H9 (cell line): ENCODE measurements around the gene CADM1. TPM values are rescaled to one million over a fixed set of nuclear protein-coding genes. Genes with fewer than 3 reads are reported as not detected.

Experiments used
- DNase-seq: peaks from one replicate; pipeline ENCODE4 v3.0.0-alpha.2; 2017
- H2AFZ ChIP-seq: one replicate; pipeline ENCODE4 v1.6.1; 2013; ENCODE audit warnings: mild to moderate bottlenecking, low read length, control low read depth, moderate library complexity
- H2AK5ac ChIP-seq: 2 replicates; pipeline ENCODE4 v1.6.1; 2013; ENCODE audit warnings: low read length, control low read depth, mixed read lengths; ENCODE audit not compliant: insufficient read length
- H2BK120ac ChIP-seq: one replicate; pipeline ENCODE4 v1.6.1; 2013; ENCODE audit warnings: low read depth, mild to moderate bottlenecking, low read length, control low read depth, inconsistent platforms; ENCODE audit not compliant: poor library complexity, severe bottlenecking
- H2BK12ac ChIP-seq: 2 replicates; pipeline ENCODE4 v1.6.1; 2013; ENCODE audit warnings: low read length, control low read depth, mixed read lengths, low read depth; ENCODE audit not compliant: insufficient read length
- H2BK15ac ChIP-seq: 2 replicates; pipeline ENCODE4 v1.6.1; 2013; ENCODE audit warnings: low read depth, low read length, control low read depth
- H2BK20ac ChIP-seq: one replicate; pipeline ENCODE4 v1.6.1; 2013; ENCODE audit warnings: low read depth, mild to moderate bottlenecking, low read length, control low read depth, inconsistent platforms; ENCODE audit not compliant: poor library complexity, severe bottlenecking
- H2BK5ac ChIP-seq: 2 replicates; pipeline ENCODE4 v1.6.1; 2013; ENCODE audit warnings: low read length, control low read depth, mixed read lengths; ENCODE audit not compliant: insufficient read length
- H3K14ac ChIP-seq: 2 replicates; pipeline ENCODE4 v1.6.1; 2013; ENCODE audit warnings: low read length, control low read depth; ENCODE audit not compliant: insufficient read depth
- H3K18ac ChIP-seq: 2 replicates; pipeline ENCODE4 v1.6.1; 2013; ENCODE audit warnings: low read depth, mild to moderate bottlenecking, mixed read lengths, low read length, control low read depth; ENCODE audit not compliant: insufficient read length
- H3K23ac ChIP-seq: 2 replicates; pipeline ENCODE4 v1.6.1; 2013; ENCODE audit warnings: low read length, control low read depth, mixed read lengths, low read depth; ENCODE audit not compliant: insufficient read length
- H3K23me2 ChIP-seq: 2 replicates; pipeline ENCODE4 v1.6.1; 2013; ENCODE audit warnings: low read depth, mild to moderate bottlenecking, mixed read lengths, low read length, control low read depth; ENCODE audit not compliant: insufficient read length, poor library complexity, severe bottlenecking
- H3K27ac ChIP-seq: 2 replicates; pipeline ENCODE4 v1.5.1; 2013; ENCODE audit warnings: low read length, control low read depth, mixed read lengths, low read depth; ENCODE audit not compliant: insufficient read length
- H3K27me3 ChIP-seq: 2 replicates; pipeline ENCODE4 v1.6.1; 2013; ENCODE audit warnings: low read length, control low read depth, inconsistent platforms; ENCODE audit not compliant: insufficient read depth
- H3K4ac ChIP-seq: 2 replicates; pipeline ENCODE4 v1.6.1; 2013; ENCODE audit warnings: low read depth, mild to moderate bottlenecking, control low read depth, inconsistent platforms, low read length, moderate library complexity
- H3K4me1 ChIP-seq: 2 replicates; pipeline ENCODE4 v1.6.1; 2013; ENCODE audit warnings: low read length, control low read depth, inconsistent platforms; ENCODE audit not compliant: insufficient read depth
- H3K4me2 ChIP-seq: 2 replicates; pipeline ENCODE4 v1.6.1; 2013; ENCODE audit warnings: low read length, control low read depth, mixed read lengths; ENCODE audit not compliant: insufficient read length, insufficient read depth
- H3K56ac ChIP-seq: 2 replicates; pipeline ENCODE4 v1.6.1; 2013; ENCODE audit warnings: low read depth, mild to moderate bottlenecking, mixed read lengths, low read length, control low read depth; ENCODE audit not compliant: insufficient read length
- H3K79me1 ChIP-seq: 2 replicates; pipeline ENCODE4 v1.6.1; 2013; ENCODE audit warnings: low read depth, mild to moderate bottlenecking, moderate library complexity, low read length, control low read depth, inconsistent platforms; ENCODE audit not compliant: insufficient read depth, poor library complexity, severe bottlenecking
- H3K79me2 ChIP-seq: 2 replicates; pipeline ENCODE4 v1.6.1; 2013; ENCODE audit warnings: low read length, control low read depth, inconsistent platforms; ENCODE audit not compliant: insufficient read depth
- H3K9ac ChIP-seq: 2 replicates; pipeline ENCODE4 v1.6.1; 2013; ENCODE audit warnings: low read length, control low read depth, mixed read lengths; ENCODE audit not compliant: insufficient read length; ENCODE audit errors: extremely low read depth
- H3K9me3 ChIP-seq: one replicate; pipeline ENCODE4 v1.6.1; 2013; ENCODE audit warnings: low read depth, low read length, inconsistent platforms; ENCODE audit not compliant: control insufficient read depth
- H3T11ph ChIP-seq: one replicate; pipeline ENCODE4 v1.6.1; 2013; ENCODE audit warnings: mild to moderate bottlenecking, low read length, control low read depth, inconsistent platforms
- H4K20me1 ChIP-seq: one replicate; pipeline ENCODE4 v1.6.1; 2013; ENCODE audit not compliant: control insufficient read depth, insufficient read length, insufficient read depth
- H4K5ac ChIP-seq: 2 replicates; pipeline ENCODE4 v1.6.1; 2013; ENCODE audit warnings: low read depth, mild to moderate bottlenecking, mixed read lengths, low read length, control low read depth; ENCODE audit not compliant: insufficient read length
- H4K8ac ChIP-seq: replicated peaks from 2 replicates; pipeline ENCODE4 v1.6.1; 2013; ENCODE audit warnings: low read length, control low read depth, mixed read lengths, low read depth; ENCODE audit not compliant: insufficient read length
- H4K91ac ChIP-seq: 2 replicates; pipeline ENCODE4 v1.6.1; 2013; ENCODE audit warnings: low read depth, mild to moderate bottlenecking, moderate library complexity, mixed read lengths, low read length, control low read depth; ENCODE audit not compliant: insufficient read length
- H3K27ac Mint-ChIP-seq, 3 experiments: 2 replicates in 2 of 3; 3 replicates in 1 of 3; pipeline ENCODE4 v1.8.0; 2020 to 2021; ENCODE audit warnings: mixed read lengths in 3 of 3, mild to moderate bottlenecking in 1 of 3, moderate library complexity in 1 of 3
- H3K27me3 Mint-ChIP-seq: 2 replicates; pipeline ENCODE4 v1.8.0; 2021; ENCODE audit warnings: low read depth, mild to moderate bottlenecking, moderate library complexity, mixed read lengths
- H3K36me3 Mint-ChIP-seq, 3 experiments: 2 replicates in 2 of 3; 3 replicates in 1 of 3; pipeline ENCODE4 v1.8.0; 2020 to 2021; ENCODE audit warnings: low read depth in 3 of 3, mixed read lengths in 3 of 3; ENCODE audit not compliant: insufficient read depth in 1 of 3
- H3K4me1 Mint-ChIP-seq, 2 experiments: 2 replicates each; pipeline ENCODE4 v1.8.0; 2020; ENCODE audit warnings: mixed read lengths in 2 of 2
- H3K4me3 Mint-ChIP-seq, 2 experiments: 2 replicates in 1 of 2; 3 replicates in 1 of 2; pipeline ENCODE4 v1.8.0; 2020 to 2021; ENCODE audit warnings: mild to moderate bottlenecking in 2 of 2, mixed read lengths in 2 of 2, moderate library complexity in 1 of 2
- H3K9me3 Mint-ChIP-seq, 2 experiments: 2 replicates in 1 of 2; 3 replicates in 1 of 2; pipeline ENCODE4 v1.8.0; 2020; ENCODE audit warnings: mild to moderate bottlenecking in 2 of 2, mixed read lengths in 2 of 2, moderate library complexity in 1 of 2
- WGBS: extraction: QIAGEN DNeasy Blood & Tissue Kit; methylation state at CpG from one replicate; pipeline ENCODE4 v1.1.7; 2013; ENCODE audit warnings: missing lambda C conversion rate, low lambda C conversion rate, mixed read lengths; ENCODE audit not compliant: insufficient read length; ENCODE audit errors: extremely low coverage; 5-methylcytosine and 5-hydroxymethylcytosine counted together
- total RNA-seq: library from RNA; stranded (reverse); gene quantifications from 2 replicates; pipeline ENCODE4 v1.2.1, GENCODE V29; 2021
- TF ChIP-seq, protein P1 (sequence below): fragments of 200-600 bp; sonication (generic); conservative IDR thresholded peaks from 3 replicates; pipeline ENCODE4 v1.8.0; 2021; ENCODE audit warnings: antibody characterized with exemption, mild to moderate bottlenecking

The CADM1 gene
- total RNA-seq, 1 experiment from 2014 or later = 11.9 TPM

DNA sequence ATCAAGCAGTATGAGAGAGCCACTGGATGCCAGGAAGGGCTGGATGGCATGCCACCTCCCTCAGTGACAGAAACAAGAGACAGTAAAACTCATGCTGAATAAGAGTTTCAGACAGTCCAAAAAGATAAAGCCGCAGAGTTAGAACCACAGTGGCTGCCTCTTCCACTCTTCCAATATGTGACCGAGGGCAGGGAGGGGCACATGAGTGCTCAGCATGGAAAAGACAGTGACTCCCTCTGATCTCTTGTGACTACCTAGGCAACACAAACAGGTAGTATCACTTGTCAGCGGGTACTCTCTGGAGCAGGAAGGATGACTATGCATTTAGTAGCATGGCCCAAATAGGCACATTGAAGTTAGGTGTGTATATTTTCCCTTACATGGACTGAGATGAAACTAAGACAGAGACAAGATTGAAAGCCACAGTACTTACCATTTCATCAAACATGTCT is 295.4 kb downstream of the CADM1 start:
- H3K18ac ChIP-seq = no peak overlapping the region
- no peak overlapping the region for H3T11ph ChIP-seq
- no peak overlapping the region for H3K14ac ChIP-seq
- H3K9me3 ChIP-seq = no peaks in the 10 kb centered on the region
- no peaks in the 10 kb centered on the region for H4K20me1 ChIP-seq
- H3K4me2 ChIP-seq = no peak overlapping the region
- Mint-ChIP-seq H3K36me3 (no peaks in the 10 kb centered on the region), H3K4me1 (peaks cover 9 to 18% of the 10 kb centered on the region in 2 experiments), H3K9me3 (no peaks in the 10 kb centered on the region), H3K27ac (0 out of 7 replicates have a peak overlapping the region, but pooled peaks of 1 of the 3 experiments have one; percentile 56), H3K4me3 (no peak overlapping the region), H3K27me3 (no peaks in the 10 kb centered on the region)
- H4K91ac ChIP-seq = no peak overlapping the region
- TF ChIP-seq, protein P1, sequence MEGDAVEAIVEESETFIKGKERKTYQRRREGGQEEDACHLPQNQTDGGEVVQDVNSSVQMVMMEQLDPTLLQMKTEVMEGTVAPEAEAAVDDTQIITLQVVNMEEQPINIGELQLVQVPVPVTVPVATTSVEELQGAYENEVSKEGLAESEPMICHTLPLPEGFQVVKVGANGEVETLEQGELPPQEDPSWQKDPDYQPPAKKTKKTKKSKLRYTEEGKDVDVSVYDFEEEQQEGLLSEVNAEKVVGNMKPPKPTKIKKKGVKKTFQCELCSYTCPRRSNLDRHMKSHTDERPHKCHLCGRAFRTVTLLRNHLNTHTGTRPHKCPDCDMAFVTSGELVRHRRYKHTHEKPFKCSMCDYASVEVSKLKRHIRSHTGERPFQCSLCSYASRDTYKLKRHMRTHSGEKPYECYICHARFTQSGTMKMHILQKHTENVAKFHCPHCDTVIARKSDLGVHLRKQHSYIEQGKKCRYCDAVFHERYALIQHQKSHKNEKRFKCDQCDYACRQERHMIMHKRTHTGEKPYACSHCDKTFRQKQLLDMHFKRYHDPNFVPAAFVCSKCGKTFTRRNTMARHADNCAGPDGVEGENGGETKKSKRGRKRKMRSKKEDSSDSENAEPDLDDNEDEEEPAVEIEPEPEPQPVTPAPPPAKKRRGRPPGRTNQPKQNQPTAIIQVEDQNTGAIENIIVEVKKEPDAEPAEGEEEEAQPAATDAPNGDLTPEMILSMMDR = no peak
- H3K79me2 ChIP-seq = no peaks in the 10 kb centered on the region
- no peaks in the 10 kb centered on the region for H3K4me1 ChIP-seq
- H2BK120ac ChIP-seq = no peak overlapping the region
- no peak overlapping the region for H3K23ac ChIP-seq
- H2BK15ac ChIP-seq = no peak overlapping the region
- H3K79me1 ChIP-seq = no peaks in the 10 kb centered on the region
- H4K8ac ChIP-seq = no peak overlapping the region
- H2AFZ ChIP-seq = no peak overlapping the region
- H3K23me2 ChIP-seq = no peaks in the 10 kb centered on the region
- H3K9ac ChIP-seq = no peak overlapping the region
- no peak overlapping the region for H4K5ac ChIP-seq
- H2BK12ac ChIP-seq = no peak overlapping the region
- H2BK5ac ChIP-seq = no peak overlapping the region
- H3K4ac ChIP-seq = no peak overlapping the region
- H3K27me3 ChIP-seq = no peaks in the 10 kb centered on the region
- H3K27ac ChIP-seq = no peak overlapping the region
- no CpG with 5 or more reads among the region's 3 CpGs for WGBS
- DNase-seq = no peak
- H3K56ac ChIP-seq = no peak overlapping the region
- H2AK5ac ChIP-seq = no peak overlapping the region
- H2BK20ac ChIP-seq = no peak overlapping the region
